HG03196 (cell line): ENCODE data around the gene KRTAP9-4.
"Not testable (repeated sequence)": the region's sequence is repeated elsewhere in the genome, so short reads cannot be mapped to it uniquely, and the experiment has no call there.

Experiments
- ATAC-seq: cut with Tn5 transposase; IDR thresholded peaks from one replicate; pipeline ENCODE4 v1.9.1; 2021; ENCODE audit not compliant: unreplicated experiment

The KRTAP9-4 gene

GRCh38 chr17:41264599-41264998 lies 15.1 kb downstream of the KRTAP9-4 start:
- no peak for ATAC-seq

GRCh38 chr17:41265078-41265477 lies 15.6 kb downstream of the KRTAP9-4 start, which contains the start of gene KRTAP9-6:
Gene KRTAP9-6, plus strand, starts transcription at chr17:41265378. Its CDS starts 0 bp downstream, at chr17:41265378.
- no peak for ATAC-seq

DNA sequence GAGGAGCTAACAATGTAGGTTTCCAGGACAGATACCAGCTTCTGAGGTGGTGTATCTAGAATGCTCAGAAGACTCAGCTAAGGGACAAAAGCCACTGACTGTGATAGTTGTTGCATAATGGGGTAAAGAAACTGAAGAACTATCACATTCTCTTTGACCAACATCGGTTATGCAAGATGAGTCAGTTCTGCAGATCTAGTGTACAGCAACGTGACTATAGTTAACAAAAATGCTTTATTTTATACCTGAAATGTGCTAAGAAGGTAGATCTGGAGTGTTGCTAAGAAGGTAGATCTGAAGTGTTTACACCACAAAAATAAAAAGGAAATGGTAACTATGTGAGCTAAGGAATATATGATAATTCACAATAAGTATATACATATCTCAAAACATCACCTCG lies 18.2 kb downstream of the KRTAP9-4 start:
- ATAC-seq = no peak

DNA sequence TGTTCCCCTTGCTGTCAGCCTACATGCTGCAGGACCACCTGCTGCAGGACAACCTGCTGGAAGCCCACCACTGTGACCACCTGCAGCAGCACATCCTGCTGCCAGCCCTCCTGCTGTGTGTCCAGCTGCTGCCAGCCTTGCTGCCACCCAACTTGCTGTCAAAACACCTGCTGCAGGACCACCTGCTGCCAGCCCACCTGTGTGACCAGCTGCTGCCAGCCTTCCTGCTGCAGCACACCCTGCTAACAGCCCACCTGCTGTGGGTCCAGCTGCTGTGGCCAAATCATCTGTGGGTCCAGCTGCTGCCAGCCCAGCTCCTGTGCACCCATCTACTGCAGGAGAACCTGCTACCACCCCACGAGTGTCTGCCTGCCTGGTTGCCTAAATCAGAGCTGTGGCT lies 21.8 kb downstream of the KRTAP9-4 start:
- ATAC-seq = not testable (repeated sequence)

- no peak for ATAC-seq
Measured at GRCh38 chr17:41271858-41272257, 22.4 kb downstream of the KRTAP9-4 start.

- not testable (repeated sequence) for ATAC-seq
Measured at GRCh38 chr17:41275648-41276190, 26.2 kb downstream of the KRTAP9-4 start, which contains the start of gene KRTAP9-7. Gene KRTAP9-7, plus strand, starts transcription at chr17:41275698. Its CDS starts 0 bp downstream, at chr17:41275698.

GRCh38 chr17:41278176-41278955 lies 28.9 kb downstream of the KRTAP9-4 start:
- no peak for ATAC-seq

DNA sequence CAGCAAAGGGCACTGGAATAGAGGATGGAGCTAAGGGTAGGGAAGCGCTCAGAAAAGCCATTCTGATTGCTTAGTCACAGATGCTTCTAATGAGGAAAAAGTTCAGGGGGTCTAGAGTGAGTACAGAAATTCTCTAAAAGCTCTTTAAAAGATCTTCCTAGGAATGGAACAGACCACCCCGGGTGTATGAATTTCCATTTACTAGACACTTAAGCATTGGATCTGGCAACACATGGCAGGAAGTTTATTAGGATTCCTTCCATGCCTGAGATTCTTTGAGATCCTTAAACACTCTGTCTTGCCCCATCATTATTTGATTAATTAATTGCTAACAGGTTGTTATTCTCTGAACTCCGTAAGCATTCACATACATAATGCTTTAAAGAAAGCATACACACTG lies 34.6 kb downstream of the KRTAP9-4 start:
- no peak for ATAC-seq

- ATAC-seq = no peak
Measured at GRCh38 chr17:41284546-41284945, 35.1 kb downstream of the KRTAP9-4 start.

DNA sequence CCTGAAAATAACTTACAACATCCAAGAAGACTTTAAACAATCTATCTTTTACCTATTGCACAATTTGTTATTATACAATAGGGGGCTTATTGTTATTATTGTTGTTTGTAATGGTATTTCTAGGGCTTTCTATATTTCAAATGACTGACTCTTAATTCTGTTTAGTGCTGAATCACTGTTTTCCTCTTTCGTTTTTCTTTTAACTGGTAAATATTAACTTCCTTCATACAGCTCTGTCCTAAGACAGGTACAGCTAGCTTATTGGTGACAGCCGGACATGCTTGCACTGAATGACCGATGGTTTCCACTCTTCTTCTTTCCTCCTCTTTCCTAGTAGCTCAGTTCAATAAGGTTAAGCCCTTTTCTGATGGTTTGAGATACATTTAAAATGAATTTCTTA lies 37.6 kb downstream of the KRTAP9-4 start:
- no peak for ATAC-seq

DNA sequence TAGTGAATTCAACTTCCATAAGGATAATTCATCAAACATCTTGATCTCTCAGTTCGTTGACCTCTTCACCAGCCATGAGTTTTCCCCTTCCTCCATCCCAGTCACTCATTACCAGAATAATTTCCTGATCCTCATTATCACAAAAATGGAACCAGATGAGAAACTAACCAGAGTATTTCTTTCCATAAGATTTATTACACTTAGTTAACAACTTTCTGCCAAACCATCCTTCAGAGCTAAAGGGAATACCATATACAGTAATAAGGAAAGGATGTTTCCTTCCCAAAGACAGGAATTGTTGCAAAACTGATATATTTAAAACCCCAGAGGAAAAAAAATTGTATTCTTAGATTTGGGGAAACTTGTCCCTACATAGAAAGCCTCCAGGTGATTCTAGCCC lies 44.5 kb downstream of the KRTAP9-4 start:
- ATAC-seq = no peak

GRCh38 chr17:41296846-41297245 lies 47.4 kb downstream of the KRTAP9-4 start:
- no peak for ATAC-seq

DNA sequence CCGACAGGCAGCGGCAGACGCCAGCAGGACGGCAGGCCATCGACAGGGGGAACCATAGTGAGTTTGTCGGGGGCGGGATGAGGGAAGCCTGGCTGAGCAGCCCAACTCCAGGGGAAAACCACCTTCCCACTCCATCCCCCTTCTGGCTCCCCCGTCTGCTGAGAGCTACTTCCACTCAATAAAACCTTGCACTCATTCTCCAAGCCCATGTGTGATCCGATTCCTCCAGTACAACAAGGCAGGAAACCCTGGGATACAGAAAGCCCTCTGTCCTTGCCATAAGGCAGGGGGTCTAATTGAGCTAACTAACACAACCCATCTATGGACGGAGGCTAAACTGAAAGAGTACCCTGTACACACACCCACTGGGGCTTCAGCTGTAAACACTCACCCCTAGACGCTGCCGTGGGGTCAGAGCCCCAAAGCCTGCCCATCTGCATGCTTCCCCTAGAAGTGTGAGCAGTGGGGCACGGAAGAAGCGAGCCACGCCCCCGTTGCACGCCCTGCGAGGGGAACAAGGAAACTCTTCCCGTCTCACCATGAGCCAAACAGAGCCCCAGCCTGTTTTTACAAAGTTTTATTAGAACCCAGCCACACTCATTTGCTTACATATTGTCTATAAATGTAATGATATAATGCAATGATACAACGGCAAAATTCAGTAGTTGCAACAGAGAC lies 49.1 kb downstream of the KRTAP9-4 start:
- no peak for ATAC-seq
